Activated naive CD4-positive, alpha-beta T cell treated with anti-CD3 and anti-CD28 coated beads, Interleukin-2, amount 50 U/mL, for 72 hours (primary cell): ENCODE measurements around the gene SPATA20. TPM values are rescaled to one million over a fixed set of nuclear protein-coding genes. Genes with fewer than 3 reads are reported as not detected.

Experiments
- ATAC-seq, 2 donors: fragments of 150-1000 bp; cut with Tn5 transposase; 2 replicates each; pipeline ENCODE4 v1.10.0; 2021; ENCODE audit warnings: mild to moderate bottlenecking in 2 of 2, moderate library complexity in 2 of 2
- DNase-seq, 2 donors: peaks; one replicate each; pipeline ENCODE4 v3.0.0; 2021 to 2022; ENCODE audit warnings: low spot score in 2 of 2
- H3K27ac Mint-ChIP-seq, 2 donors: one replicate each; pipeline ENCODE4 v1.8.0; 2022; ENCODE audit warnings: mild to moderate bottlenecking in 2 of 2, mixed read lengths in 2 of 2
- H3K36me3 Mint-ChIP-seq, 2 donors: one replicate each; pipeline ENCODE4 v1.8.0; 2022; ENCODE audit warnings: mixed read lengths in 2 of 2
- H3K9me3 Mint-ChIP-seq, 2 donors: one replicate each; pipeline ENCODE4 v1.8.0; 2022; ENCODE audit warnings: mixed read lengths in 2 of 2
- total RNA-seq, 2 donors: library from RNA; stranded (reverse); gene quantifications; one replicate each; pipeline ENCODE4 v1.2.3, GENCODE V29; 2022

Gene SPATA20
- total RNA-seq, 2 donors from 2014 or later, result 11.4 to 18.6 TPM

- H3K9me3 Mint-ChIP-seq, result no peaks in the 10 kb centered on the region
- no peak overlapping the region for H3K27ac Mint-ChIP-seq
- ATAC-seq (peak in 1 of 2 donors; percentile 33), DNase-seq (no peak)
- H3K36me3 Mint-ChIP-seq, result no peaks in the 10 kb centered on the region
Measured at GRCh38 chr17:50560931-50561745, 14.2 kb downstream of the SPATA20 start.

GRCh38 chr17:50561746-50562141, 14.8 kb downstream of the SPATA20 start:
- Mint-ChIP-seq H3K9me3 (no peaks in the 10 kb centered on the region), H3K27ac (no peak overlapping the region), H3K36me3 (no peaks in the 10 kb centered on the region)
- DNase-seq (no peak), ATAC-seq (no peak)

GRCh38 chr17:50562242-50563091, 15.5 kb downstream of the SPATA20 start:
- Mint-ChIP-seq H3K9me3 (no peaks in the 10 kb centered on the region), H3K36me3 (no peaks in the 10 kb centered on the region), H3K27ac (no peak overlapping the region)
- ATAC-seq (no peak), DNase-seq (no peak)

- Mint-ChIP-seq H3K36me3 (no peaks in the 10 kb centered on the region), H3K27ac (no peak overlapping the region), H3K9me3 (no peaks in the 10 kb centered on the region)
- DNase-seq, result no peak
- no peak for ATAC-seq
Measured at GRCh38 chr17:50563092-50563511, 16.1 kb downstream of the SPATA20 start.

- no peak for DNase-seq
- Mint-ChIP-seq H3K9me3 (no peaks in the 10 kb centered on the region), H3K36me3 (no peaks in the 10 kb centered on the region), H3K27ac (no peak overlapping the region)
- no peak for ATAC-seq
Measured at GRCh38 chr17:50564916-50565315, 17.9 kb downstream of the SPATA20 start.

GRCh38 chr17:50565402-50566350, 18.7 kb downstream of the SPATA20 start:
- Mint-ChIP-seq H3K9me3 (no peaks in the 10 kb centered on the region), H3K27ac (peak overlapping the region in 1 of 2 donors; percentile 77), H3K36me3 (no peaks in the 10 kb centered on the region)
- no peak for DNase-seq
- peak in 1 of 2 donors; percentile 33 for ATAC-seq

- Mint-ChIP-seq H3K9me3 (no peaks in the 10 kb centered on the region), H3K36me3 (no peaks in the 10 kb centered on the region), H3K27ac (no peak overlapping the region)
- DNase-seq (no peak), ATAC-seq (no peak)
Measured at GRCh38 chr17:50566886-50567285, 19.9 kb downstream of the SPATA20 start.

GRCh38 chr17:50568659-50569058, 21.7 kb downstream of the SPATA20 start:
- H3K36me3 Mint-ChIP-seq, result no peaks in the 10 kb centered on the region
- ATAC-seq, result no peak
- no peak for DNase-seq
- H3K27ac Mint-ChIP-seq, result no peak overlapping the region
- no peaks in the 10 kb centered on the region for H3K9me3 Mint-ChIP-seq

GRCh38 chr17:50569592-50569991, 22.6 kb downstream of the SPATA20 start:
- no peaks in the 10 kb centered on the region for H3K36me3 Mint-ChIP-seq
- no peaks in the 10 kb centered on the region for H3K9me3 Mint-ChIP-seq
- H3K27ac Mint-ChIP-seq, result no peak overlapping the region
- ATAC-seq, result no peak
- DNase-seq, result no peak

- Mint-ChIP-seq H3K36me3 (no peaks in the 10 kb centered on the region), H3K27ac (no peak overlapping the region)
- ATAC-seq, result no peak
Measured at GRCh38 chr17:50570032-50570431, 23.1 kb downstream of the SPATA20 start.

GRCh38 chr17:50570528-50570927, 23.6 kb downstream of the SPATA20 start:
- Mint-ChIP-seq H3K36me3 (no peaks in the 10 kb centered on the region), H3K9me3 (no peaks in the 10 kb centered on the region), H3K27ac (no peak overlapping the region)
- DNase-seq (no peak), ATAC-seq (no peak)

More at GRCh38 chr17:50570032-50570431, 23.1 kb downstream of the SPATA20 start:
- no peak for DNase-seq
- H3K9me3 Mint-ChIP-seq, result no peaks in the 10 kb centered on the region

- Mint-ChIP-seq H3K27ac (no peak overlapping the region), H3K9me3 (no peaks in the 10 kb centered on the region), H3K36me3 (no peaks in the 10 kb centered on the region)
- ATAC-seq (no peak), DNase-seq (no peak)
Measured at GRCh38 chr17:50571681-50572080, 24.7 kb downstream of the SPATA20 start.

- no peak overlapping the region for H3K27ac Mint-ChIP-seq
- no peak for DNase-seq
- no peak for ATAC-seq
- H3K9me3 Mint-ChIP-seq, result no peaks in the 10 kb centered on the region
- H3K36me3 Mint-ChIP-seq, result no peaks in the 10 kb centered on the region
Measured at GRCh38 chr17:50572541-50572940, 25.6 kb downstream of the SPATA20 start.

- Mint-ChIP-seq H3K36me3 (no peaks in the 10 kb centered on the region), H3K9me3 (no peaks in the 10 kb centered on the region), H3K27ac (no peak overlapping the region)
- no peak for ATAC-seq
- DNase-seq, result no peak
Measured at GRCh38 chr17:50573866-50574611, 27.1 kb downstream of the SPATA20 start.

- H3K36me3 Mint-ChIP-seq, result no peaks in the 10 kb centered on the region
Measured at GRCh38 chr17:50575581-50576210, 28.7 kb downstream of the SPATA20 start.

More at GRCh38 chr17:50575581-50576210, 28.7 kb downstream of the SPATA20 start:
- no peaks in the 10 kb centered on the region for H3K9me3 Mint-ChIP-seq
- DNase-seq (no peak), ATAC-seq (no peak)
- no peak overlapping the region for H3K27ac Mint-ChIP-seq
